Ramos (cell line): Measurements from ENCODE around the gene SHISA5.

ENCODE experiments used
- in situ Hi-C: fragments of 300-500 bp; cut with MboI; formaldehyde crosslinking; loops from one replicate; pipeline ENCODE4 v1.14.3; 2022; ENCODE audit warnings: low sequenced_read_pairs; ENCODE audit not compliant: unreplicated experiment

The SHISA5 gene

GRCh38 chr3:48423241-48423882, 80.6 kb downstream of the SHISA5 start:
- in situ Hi-C loops, result no loop called here

GRCh38 chr3:48422681-48423080, 81.3 kb downstream of the SHISA5 start:
- in situ Hi-C loops, result no loop called here

- in situ Hi-C loops, result no loop called here
These were observed 81.7 kb downstream of the SHISA5 start for GRCh38 chr3:48422272-48422671.

- in situ Hi-C loops, result no loop called here
These were observed 83.4 kb downstream of the SHISA5 start for GRCh38 chr3:48420561-48420960.

GRCh38 chr3:48419597-48419996, 84.4 kb downstream of the SHISA5 start:
- in situ Hi-C loops, result no loop called here

GRCh38 chr3:48419149-48419548, 84.8 kb downstream of the SHISA5 start:
- in situ Hi-C loops, result no loop called here

- in situ Hi-C loops, result no loop called here
These were observed 85.3 kb downstream of the SHISA5 start for GRCh38 chr3:48418651-48419050.

- in situ Hi-C loops, result no loop called here
These were observed 85.8 kb downstream of the SHISA5 start for GRCh38 chr3:48418140-48418539.
